GM03348 (cell line): Measurements from ENCODE around the gene PPHLN1.
"Not testable (repeated sequence)": the region's sequence is repeated elsewhere in the genome, so short reads cannot be mapped to it uniquely, and the experiment has no call there.

Experiments used
- DNase-seq: peaks from one replicate; pipeline ENCODE4 v3.0.0; 2012; ENCODE audit warnings: low spot score

The PPHLN1 gene

DNA sequence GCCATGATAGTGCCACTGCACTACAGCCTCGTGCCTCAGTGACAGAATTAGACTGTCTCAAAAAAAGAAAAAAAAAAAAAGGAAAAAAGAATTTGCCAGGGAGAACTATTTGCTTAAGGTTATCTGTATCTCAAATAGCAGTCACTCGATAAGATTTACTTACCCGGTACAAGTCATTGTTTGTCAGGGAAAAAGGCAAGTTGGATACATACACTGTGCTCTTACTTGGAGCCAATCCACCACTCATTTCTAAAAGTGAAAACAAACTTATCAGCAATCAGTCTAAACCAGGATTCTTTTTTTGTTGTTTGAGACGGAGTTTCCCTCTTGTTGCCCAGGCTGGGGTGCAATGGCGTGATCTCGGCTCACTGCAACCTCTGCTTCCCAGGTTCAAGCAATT is 2.1 kb upstream of the PPHLN1 start:
- no peak for DNase-seq

DNA sequence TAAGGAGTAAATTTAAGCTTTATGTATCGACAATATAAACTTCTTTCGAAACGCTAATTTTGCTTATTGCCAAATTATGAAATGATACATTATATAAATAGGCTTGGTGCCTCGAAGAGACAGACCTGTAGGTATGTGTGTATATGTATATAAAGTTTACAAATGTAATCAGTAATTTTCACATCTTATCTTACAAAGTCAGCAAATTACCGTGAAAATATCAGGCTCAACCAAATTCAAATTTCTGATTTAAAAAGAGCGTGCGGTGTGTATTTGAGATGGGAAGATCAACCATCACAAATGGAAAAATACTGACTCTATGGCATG is 678 bp upstream of the PPHLN1 start:
- no peak for DNase-seq

DNA sequence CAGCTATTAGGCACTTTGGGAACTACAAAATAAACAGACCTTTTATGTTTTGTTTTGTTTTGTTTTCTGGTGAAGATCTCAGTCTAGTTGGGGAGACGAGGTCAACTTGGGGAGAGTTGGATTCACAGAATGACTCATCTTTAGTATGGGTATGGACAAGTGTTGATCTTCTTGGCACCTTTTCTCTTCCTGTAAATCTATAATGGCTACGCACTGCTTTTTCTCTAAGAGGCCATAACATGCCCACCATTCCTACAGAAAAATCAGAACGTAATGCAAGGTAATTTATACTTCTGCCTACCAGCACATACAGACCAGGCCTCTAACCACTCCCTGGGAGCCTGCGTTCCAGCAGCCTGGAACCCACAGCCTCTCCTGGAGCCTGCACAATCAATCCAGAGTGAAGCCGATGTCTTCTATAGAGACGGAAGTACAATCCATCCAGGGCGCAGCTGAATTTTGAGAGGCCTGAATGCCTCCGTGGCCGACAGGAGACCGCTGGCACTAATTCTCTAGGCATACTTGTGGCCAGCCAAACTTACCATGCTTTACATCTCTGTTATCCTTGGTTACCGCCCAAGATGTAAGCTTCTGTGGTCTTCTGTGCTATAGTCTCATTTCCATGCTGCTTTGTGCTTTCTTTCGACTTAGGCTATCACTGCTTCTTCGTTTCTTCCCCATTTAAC is 717 bp downstream of the PPHLN1 start:
- peak; percentile 54 for DNase-seq

GRCh38 chr12:42327227-42327590 is 1.2 kb downstream of the PPHLN1 start:
- DNase-seq: no peak

DNA sequence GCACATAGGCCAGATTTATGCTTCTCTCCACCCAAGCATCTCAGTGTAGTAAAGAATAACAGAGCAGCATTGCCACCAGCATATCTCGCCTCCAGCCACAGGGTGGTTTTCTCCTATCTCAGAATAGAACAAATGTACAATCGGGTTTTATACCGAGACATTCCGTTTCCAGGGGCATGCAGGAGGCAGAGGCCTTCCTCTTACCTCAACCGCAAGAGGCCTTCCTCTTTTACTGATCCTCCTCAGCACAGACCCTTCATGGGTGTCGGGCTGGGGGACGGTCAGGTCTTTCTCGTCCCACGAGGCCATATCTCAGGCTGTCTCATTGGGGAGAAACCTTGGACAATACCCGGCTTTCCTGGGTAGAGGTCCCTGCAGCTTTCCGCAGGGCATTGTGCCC is 4.1 kb downstream of the PPHLN1 start:
- DNase-seq: not testable (repeated sequence)

DNA sequence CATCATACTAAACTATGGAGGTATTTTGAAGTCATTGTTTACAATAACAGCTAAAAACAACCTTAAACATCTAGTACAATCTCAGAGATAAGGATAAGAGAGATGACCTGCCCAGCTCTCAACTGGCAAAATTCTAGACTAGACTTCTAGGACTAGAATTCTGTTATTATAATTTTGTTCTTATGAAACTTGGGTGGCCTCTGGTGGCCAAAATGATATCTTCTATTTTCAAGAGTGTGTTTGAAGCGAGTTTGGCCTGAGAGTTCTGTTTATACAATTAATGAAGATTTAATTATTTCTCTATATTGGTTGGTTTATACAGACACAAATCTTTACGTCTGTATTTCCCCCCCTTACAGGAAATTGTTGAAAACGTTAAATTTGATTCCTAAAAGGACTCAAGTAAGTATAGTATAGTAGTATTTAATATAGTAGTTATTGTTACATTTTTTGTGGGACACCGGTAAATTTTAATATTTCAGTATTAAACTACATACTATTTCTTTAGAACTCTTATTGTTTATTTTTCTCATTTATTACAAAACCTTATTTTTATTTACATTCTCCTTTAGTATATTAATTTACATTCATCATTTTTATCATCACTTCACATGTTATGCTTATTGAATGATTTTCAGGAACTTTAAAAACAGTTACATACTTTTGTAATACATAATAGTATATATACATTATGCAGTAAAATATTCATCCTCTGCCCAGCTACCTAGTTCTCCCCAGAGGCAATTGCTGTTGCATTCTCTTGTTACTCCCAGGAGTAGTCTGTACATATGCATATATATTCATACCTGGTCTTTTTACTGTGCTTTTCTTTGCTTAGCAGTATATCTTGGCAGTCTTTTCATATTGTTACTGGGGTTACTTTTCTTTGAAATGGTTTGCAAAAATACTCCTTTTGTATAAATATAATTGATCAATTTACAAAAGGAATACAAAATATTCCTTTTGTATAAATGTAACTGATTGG is 6.6 kb downstream of the PPHLN1 start:
- DNase-seq: peak; percentile 64

DNA sequence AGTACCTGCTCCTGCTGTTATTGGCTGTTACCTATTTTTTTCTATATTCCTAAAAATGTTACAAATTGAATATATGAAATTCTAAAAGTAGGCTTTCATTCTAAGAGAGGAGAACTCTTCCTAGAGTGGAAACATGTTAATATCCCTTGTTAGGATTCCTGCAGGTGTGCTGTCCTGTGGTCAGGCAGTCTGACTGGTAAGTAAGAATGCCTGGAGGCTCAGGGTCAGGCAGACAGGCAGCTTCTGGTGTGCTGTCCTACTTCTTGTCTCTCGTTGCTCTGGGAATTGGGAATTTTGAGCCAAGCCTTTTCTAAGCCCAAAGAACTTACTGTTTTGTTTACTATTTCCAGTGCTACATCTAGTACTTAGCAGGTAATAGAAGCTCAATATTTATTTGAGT is 10.3 kb downstream of the PPHLN1 start:
- DNase-seq: no peak

GRCh38 chr12:42338280-42338679 is 12.3 kb downstream of the PPHLN1 start:
- DNase-seq: no peak

GRCh38 chr12:42342028-42342427 is 16.1 kb downstream of the PPHLN1 start:
- no peak for DNase-seq

DNA sequence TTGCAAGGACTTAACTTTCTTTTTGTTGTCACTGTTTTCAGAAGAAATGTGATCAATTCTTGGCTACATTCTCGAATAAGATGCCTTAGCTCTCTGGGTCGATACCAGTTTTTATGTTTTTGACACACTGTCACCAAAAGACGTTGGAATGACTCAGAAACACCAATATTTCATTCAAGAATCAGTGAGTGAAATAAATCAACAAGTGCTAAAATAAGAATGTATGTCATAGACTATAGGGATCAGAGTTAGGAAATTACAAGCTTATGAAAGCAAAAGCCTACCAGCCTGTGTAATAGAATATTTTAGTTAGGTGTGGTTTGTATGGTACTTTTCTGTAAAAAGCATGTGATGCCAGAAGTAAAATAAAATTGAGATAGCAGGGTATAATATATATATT is 17.8 kb downstream of the PPHLN1 start:
- DNase-seq: no peak

DNA sequence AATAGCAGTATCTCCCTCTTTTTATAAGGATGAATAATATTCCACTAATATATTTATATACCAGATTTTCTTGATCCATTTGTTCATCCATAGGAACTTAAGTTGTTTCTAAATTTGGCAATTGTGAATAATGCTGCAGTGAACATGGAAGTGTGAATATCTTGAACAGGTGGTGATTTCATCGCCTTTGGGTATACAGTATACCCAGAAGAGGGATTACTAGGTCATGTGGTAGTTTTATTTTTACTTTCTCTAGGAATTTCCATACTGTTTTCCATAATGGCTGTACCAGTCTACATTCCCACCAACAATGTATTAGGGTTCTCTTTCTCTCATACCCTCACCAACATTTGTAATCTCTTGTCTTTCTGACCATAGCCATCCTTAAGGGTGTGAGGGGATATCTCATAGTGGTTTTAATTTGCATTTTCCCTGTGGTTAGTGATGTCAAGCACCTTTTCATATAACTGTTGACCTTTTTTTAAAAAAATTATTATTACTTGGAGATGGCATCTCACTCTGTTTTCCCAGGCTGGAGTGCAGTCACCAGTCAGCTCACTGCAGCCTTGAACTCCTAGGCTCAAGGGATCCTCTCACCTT is 20.5 kb downstream of the PPHLN1 start:
- no peak for DNase-seq

DNA sequence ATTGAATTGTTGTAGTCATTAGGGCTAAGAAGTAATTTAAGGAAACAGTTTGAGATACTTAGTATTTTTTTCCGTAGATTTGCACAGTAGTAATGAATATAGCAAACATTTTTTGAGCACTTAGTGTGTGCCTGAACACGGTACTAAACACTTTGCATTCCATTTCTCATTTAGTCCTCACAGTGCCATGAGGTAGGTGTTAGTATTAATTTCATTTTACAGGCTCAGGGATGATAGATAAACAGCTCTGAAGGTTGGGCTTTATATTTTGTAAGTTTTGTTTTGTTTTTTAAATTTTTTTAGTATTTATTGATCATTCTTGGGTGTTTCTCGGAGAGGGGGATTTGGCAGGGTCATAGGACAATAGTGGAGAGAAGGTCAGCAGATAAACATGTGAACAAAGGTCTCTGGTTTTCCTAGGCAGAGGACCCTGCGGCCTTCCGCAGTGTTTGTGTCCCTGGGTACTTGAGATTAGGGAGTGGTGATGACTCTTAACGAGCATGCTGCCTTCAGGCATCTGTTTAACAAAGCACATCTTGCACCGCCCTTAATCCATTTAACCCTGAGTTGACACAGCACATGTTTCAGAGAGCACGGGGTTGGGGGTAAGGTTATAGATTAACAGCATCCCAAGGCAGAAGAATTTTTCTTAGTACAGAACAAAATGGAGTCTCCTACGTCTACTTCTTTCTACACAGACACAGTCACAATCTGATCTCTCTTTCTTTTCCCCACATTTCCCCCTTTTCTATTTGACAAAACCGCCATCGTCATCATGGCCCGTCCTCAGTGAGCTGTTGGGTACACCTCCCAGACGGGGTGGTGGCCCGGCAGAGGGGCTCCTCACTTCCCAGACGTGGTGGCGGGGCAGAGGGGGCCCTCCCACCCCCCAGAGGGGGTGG is 23.4 kb downstream of the PPHLN1 start:
- DNase-seq: not testable (repeated sequence)

GRCh38 chr12:42350021-42350407 is 24.0 kb downstream of the PPHLN1 start:
- DNase-seq: not testable (repeated sequence)

DNA sequence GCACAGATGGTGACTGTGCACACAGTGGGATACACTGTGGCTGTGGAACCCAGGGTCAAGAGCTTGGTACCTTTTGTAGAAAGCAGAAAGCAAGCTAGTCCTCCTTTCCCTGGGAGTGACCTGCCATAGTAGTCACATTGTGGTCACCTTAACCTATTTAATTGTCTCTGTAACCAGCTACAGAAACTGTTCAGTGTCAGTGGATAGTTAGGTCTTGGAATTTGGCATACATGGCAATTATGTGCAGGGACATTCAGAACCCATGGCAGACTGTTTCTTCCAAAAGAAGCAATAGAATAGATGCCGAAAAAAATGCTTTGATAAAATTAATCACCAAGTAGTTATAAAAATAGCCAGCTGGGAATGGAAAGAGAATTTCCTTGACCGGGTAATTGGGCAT is 30.4 kb downstream of the PPHLN1 start:
- DNase-seq: no peak

DNA sequence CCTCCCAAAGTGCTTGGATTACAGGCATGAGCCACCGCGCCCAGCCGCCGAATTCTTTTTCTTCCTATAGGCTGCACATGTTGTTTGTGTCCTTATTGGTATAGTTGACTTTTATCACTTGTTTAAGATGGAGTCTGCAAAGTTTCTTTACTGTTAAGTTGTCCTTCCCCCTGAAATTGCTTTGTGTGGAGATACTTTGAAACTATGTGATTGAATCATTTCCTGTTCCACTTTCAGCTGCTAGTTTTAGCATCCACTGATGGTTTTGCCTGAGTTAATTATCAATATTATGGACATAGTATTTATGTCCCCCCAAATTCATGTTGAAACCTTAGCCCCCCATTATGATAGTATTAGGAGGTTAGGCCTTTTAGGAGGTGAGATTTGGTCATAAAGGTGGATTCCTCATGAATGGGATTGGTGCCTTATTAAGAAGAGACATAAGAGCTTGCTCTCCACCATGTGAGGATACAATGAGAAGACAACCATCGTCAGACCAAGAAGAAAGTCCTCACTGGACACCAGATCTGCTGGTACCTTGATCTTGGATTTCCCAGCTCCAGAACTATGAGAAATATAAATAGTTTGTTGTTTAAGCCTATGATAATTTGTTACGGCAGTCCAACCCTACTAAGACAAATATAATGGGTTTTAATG is 34.9 kb downstream of the PPHLN1 start:
- peak; percentile 6 for DNase-seq

- no peak for DNase-seq
These were observed 36.1 kb downstream of the PPHLN1 start for GRCh38 chr12:42361909-42362646.

- no peak for DNase-seq
These were observed 36.8 kb downstream of the PPHLN1 start for GRCh38 chr12:42362647-42363260.

GRCh38 chr12:42364692-42365091 is 38.7 kb downstream of the PPHLN1 start:
- no peak for DNase-seq

DNA sequence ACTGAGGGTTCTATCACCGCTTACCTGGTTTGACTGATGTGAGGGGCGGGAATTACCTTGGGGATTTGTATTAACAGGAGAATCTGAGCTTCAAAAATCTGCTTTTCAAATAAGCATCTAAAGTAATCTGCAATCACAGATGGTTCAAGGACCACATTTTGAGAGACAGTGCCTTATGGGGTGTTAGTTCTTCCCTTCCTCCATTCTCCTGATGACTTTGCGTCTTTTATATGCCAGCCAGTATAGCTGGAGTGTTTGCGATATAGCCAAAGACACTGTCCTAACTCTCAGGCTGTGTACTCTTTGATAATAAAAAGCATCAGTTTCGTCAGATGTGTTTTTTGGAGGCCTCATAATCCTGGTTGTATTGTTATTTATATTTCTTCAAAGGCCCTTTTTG is 39.5 kb downstream of the PPHLN1 start:
- no peak for DNase-seq

GRCh38 chr12:42370013-42370412 is 44.0 kb downstream of the PPHLN1 start:
- DNase-seq: no peak
